GM12891 (cell line): ENCODE data around the gene HOXB1. TPM values are rescaled to one million over a fixed set of nuclear protein-coding genes. Genes with fewer than 3 reads are reported as not detected.
A peak's percentile ranks its signal among the peaks of the same experiment; 100 is the strongest.

Experiments
- DNase-seq: peaks from one replicate; pipeline ENCODE4 v3.0.0; 2011; ENCODE audit warnings: low spot score; ENCODE audit not compliant: insufficient read length
- FAIRE-seq: peaks from 2 replicates; lab custom pipeline; 2011; peaks lifted over from hg19 to GRCh38; lab: Jason Lieb, UNC
- PAX5 ChIP-seq: IDR thresholded peaks from 2 replicates; pipeline ENCODE4 v1.6.1; 2011; ENCODE audit warnings: low read length, moderate library complexity, mild to moderate bottlenecking; ENCODE audit not compliant: insufficient read depth, severe bottlenecking
- POLR2A ChIP-seq: IDR thresholded peaks from 2 replicates; pipeline ENCODE4 v1.6.1; 2011; ENCODE audit warnings: low read depth, low read length, control low read depth
- POLR2AphosphoS5 ChIP-seq: IDR thresholded peaks from 2 replicates; pipeline ENCODE4 v1.6.1; 2011; ENCODE audit warnings: low read depth, low read length, control low read depth
- POU2F2 ChIP-seq: IDR thresholded peaks from 2 replicates; pipeline ENCODE4 v1.6.1; 2011; ENCODE audit warnings: low read depth, mild to moderate bottlenecking, control low read depth, low read length, moderate library complexity
- SPI1 ChIP-seq: IDR thresholded peaks from 2 replicates; pipeline ENCODE4 v1.6.1; 2011; ENCODE audit warnings: low read depth, low read length, control low read depth
- TAF1 ChIP-seq: IDR thresholded peaks from 2 replicates; pipeline ENCODE4 v1.6.1; 2011; ENCODE audit warnings: low read depth, low read length, control low read depth
- polyA plus RNA-seq: library from polyadenylated mRNA; unstranded; fragments of >200 nt; gene quantifications from one replicate; pipeline ENCODE4 v1.2.1, GENCODE V29; 2012; ENCODE audit warnings: low read depth, missing spikeins, inconsistent platforms; ENCODE audit not compliant: missing spikeins

Gene HOXB1
- polyA plus RNA-seq = not detected

DNA sequence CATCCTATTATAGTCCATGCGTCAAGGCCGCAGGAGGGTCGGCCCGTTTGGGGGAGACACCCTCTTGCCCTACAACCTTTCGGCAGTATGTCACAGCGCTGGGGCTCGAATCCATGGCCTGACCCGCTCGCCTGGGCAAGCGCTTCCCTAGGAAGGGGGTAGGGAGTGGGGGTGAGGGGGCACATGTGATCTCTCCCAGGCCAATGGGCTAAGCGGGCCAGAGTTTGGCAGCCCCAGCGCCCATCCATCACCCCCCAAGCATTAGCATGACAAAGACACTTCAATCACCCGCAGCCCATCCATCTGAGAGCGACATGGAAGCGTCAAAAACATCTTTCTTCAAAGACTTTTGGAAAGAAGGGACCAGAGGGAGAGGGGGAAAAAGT, at the start of gene HOXB1:
Gene HOXB1, minus strand, starts transcription at position 125 of the 386 bp plus-strand sequence. Its CDS starts 107 bp downstream, at position 18.
- DNase-seq (no peak), FAIRE-seq (no peak)

DNA sequence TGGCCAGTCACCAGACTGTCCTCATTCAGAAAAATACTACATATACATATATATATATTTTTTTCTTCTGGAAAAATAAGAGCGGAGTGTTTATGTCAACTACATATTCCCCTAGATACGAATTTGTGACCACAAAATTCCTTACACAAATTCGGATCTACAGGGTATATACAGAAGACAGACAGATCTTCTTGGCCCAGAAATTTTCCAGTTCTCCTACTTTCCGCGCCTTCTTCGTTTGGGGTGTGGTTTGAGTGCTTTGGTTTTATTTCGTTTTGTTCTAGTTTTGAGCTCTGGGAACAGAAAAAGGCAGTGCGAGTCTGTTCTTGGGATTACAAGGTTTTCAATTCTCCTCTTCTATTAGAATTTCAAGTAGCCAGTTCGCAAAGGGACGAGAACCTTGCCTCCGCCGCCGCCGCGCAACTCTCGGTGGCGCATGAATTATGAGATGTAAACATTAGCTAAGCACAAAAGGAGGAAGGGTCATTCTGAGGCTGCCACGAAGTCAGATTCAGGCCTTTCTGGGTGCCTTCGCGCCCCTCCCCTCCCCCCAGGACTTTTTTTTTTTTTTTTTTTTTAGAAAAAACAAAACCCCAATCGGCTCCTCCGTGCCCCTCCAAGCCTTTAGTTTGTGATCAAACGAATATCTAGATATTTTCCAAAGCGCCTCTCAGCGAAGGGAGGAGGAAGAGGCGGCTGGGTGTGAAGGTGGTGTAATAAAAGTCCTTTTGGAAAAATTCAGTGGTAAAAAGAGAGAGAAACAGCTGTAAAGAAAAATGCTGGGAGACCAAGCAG, 49.1 kb upstream of the HOXB1 start:
- DNase-seq (no peak), FAIRE-seq (peak; percentile 50)
- TF ChIP-seq PAX5 = no peak
- no peak for TF ChIP-seq POLR2A
- TF ChIP-seq POLR2AphosphoS5 = no peak
- no peak for TF ChIP-seq SPI1
- no peak for TF ChIP-seq TAF1
- TF ChIP-seq POU2F2 = no peak

More for the DNA sequence above, at the start of gene HOXB1:
- TF ChIP-seq TAF1 = no peak
- TF ChIP-seq POLR2AphosphoS5 = no peak
- no peak for TF ChIP-seq POLR2A
- no peak for TF ChIP-seq SPI1
- TF ChIP-seq PAX5 = no peak
- no peak for TF ChIP-seq POU2F2

DNA sequence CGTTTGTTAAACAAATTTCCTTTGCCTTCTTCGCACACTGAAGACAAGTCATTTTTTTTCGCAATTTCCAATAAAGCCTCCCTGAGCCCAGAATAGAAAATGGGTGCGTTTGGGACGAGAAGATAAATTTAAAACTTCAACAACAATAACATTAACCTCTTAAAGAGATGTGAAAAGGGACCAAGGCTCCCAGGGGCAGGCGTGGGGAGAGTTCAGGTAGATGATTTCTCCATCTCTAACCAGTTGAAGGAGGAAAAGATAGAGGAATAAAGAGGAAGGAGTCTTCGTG, 48.6 kb upstream of the HOXB1 start:
- no peak for TF ChIP-seq POLR2AphosphoS5
- no peak for TF ChIP-seq POLR2A
- no peak for TF ChIP-seq PAX5
- no peak for TF ChIP-seq SPI1
- TF ChIP-seq POU2F2 = no peak
- TF ChIP-seq TAF1 = no peak
- DNase-seq (no peak), FAIRE-seq (no peak)

GRCh38 chr17:48578616-48579470, 48.0 kb upstream of the HOXB1 start:
- DNase-seq (no peak), FAIRE-seq (peak; percentile 81)
- TF ChIP-seq TAF1 (0 out of 2 replicates have a peak, but pooled peaks have one; percentile 36), POLR2AphosphoS5 (no peak)

DNA sequence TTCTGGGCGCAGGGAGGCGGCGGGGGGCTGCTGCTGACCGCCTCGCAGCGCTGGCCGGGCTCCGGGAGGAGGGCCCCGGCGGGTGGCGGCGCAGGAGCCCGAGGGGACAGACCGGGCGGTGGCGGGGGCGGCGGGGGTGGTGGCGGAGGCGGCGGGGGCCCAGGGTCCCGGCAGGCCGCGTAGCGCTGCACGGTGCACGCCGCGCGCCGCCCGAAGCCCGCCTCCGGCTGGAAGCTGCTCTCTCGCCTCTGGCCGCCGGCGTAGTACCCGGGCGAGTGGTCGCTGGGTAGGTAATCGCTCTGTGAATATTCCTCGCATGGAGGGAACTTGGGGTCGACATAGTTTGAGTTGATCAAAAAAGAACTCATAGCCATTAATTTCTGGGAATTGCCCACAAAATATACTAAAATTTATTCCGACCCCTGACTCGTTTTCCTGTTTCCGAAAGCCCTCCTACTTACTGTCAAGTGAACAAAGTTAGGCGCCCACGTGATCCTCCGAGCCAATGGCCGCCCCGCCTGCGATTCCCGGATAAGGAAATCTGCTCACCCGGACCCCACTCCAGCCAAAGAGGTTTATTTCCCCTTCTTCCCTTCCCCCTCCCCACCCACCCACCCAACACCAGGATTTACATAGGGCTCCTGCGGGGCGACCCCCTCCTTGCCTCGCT, 47.3 kb upstream of the HOXB1 start, which contains the start of gene HOXB4:
Gene HOXB4, minus strand, starts transcription at position 405 of the 670 bp plus-strand sequence. Its CDS starts 31 bp downstream, at position 374.
- DNase-seq (peak; percentile 71), FAIRE-seq (peak; percentile 68)
- TF ChIP-seq TAF1 (0 out of 2 replicates have a peak, but pooled peaks have one; percentile 6), SPI1 (no peak), PAX5 (no peak), POLR2A (no peak)

- TF ChIP-seq POLR2A (no peak), PAX5 (no peak), POU2F2 (no peak), POLR2AphosphoS5 (no peak), TAF1 (no peak), SPI1 (no peak)
- FAIRE-seq = peak; percentile 60
- DNase-seq = no peak
Observed at GRCh38 chr17:48577330-48577945, 46.6 kb upstream of the HOXB1 start.

DNA sequence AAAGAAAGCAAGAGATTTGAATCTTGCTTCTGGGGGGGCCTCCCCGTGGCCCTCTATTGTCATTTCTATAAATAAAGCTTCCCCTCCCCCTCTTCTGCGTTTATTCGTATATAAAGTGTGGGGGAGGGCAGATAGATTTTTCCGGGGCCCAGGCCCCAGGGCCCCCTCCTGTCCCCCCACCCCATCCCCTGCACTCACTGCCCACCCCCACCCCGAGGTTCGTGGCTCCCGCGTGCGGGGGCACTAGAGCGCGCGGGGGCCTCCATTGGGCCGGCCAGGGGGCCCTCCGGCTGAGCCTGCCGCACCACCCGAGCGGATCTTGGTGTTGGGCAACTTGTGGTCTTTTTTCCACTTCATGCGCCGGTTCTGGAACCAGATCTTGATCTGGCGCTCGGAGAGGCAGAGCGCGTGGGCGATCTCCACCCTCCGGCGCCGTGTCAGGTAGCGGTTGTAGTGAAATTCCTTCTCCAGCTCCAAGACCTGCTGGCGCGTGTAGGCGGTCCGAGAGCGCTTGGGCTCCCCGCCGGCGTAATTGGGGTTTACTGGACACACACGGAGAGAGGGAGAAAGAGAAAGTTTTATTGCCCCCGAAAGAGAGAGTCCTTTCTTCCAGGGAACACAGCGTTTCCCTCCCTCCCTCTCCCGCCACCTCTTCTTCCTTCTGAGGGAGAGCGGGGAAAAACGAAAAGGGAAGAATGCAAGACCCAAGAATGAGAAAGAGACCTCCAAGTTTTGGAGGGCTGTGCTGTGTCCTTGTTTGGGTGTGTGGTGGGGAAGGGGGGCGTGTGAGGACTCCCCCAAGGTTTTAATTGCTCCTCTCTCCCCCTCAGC, 45.9 kb upstream of the HOXB1 start:
- TF ChIP-seq PAX5 = no peak
- TF ChIP-seq SPI1 = no peak
- no peak for TF ChIP-seq TAF1
- no peak for TF ChIP-seq POLR2A
- TF ChIP-seq POU2F2 = no peak
- TF ChIP-seq POLR2AphosphoS5 = no peak
- DNase-seq = no peak
- no peak for FAIRE-seq

DNA sequence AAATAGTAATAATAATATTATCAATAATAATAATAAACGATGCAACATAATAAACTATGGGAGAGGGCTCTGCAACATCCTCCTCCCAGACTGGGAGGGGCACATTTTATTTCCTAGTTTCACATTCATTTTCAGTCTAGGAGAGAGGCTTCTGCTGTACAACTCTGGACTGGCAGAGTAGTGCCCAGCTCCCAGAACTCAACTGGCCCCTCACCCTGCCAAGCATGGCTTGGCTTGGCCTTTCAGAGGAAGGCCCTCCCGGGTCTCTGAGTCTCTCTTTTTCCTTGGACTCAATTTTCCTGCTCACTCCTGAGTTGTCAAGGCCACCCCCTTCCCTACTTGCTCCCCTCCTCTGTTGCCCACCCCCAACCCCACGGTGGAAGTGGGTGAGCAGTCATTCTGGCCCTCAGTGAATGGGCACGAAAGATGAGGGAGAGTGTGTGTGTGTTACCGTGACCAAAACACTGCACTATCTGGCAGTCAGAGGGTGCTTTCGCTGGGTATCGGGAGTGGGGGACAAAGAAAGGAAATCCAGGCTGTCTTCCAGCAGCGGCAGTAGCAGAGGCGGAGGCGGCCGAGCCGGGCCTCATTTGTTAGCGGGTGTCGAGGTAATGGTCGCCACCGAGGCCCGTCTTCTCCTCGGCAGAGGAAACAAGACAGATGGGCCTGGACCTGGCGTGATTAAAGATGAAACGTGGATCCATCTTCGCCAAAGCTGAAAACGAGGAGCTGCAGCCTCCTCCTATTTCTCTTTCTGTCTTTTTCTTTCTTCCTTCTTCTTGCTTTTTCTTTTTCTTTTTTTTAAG, 45.1 kb upstream of the HOXB1 start:
- DNase-seq = no peak
- no peak for FAIRE-seq
- TF ChIP-seq PAX5 = no peak
